OCI-LY7 (cell line): Measurements from ENCODE around the gene GAB1. TPM values are rescaled to one million over a fixed set of nuclear protein-coding genes. Genes with fewer than 3 reads are reported as not detected.

Source experiments
- BruUV-seq: library from RNA; stranded (reverse); fragments of 400-500 nt; replicated peaks from 2 replicates; lab custom pipeline; 2021; lab: Mats Ljungman, UMichigan
- CTCF ChIA-PET: fragments of 300-600 bp; sonication (Branson Sonifier 250); formaldehyde crosslinking; loops from one replicate; lab custom pipeline; 2022; ENCODE audit warnings: antibody characterized with exemption; ENCODE audit not compliant: unreplicated experiment; lab: Charles Lee
- POLR2A ChIA-PET: fragments of 300-600 bp; sonication (Branson Sonifier 250); formaldehyde crosslinking; loops from one replicate; lab custom pipeline; 2022; ENCODE audit warnings: antibody characterized with exemption; lab: Charles Lee
- DNase-seq: peaks from one replicate; pipeline ENCODE4 v3.0.0-alpha.2; 2015; ENCODE audit warnings: low spot score
- H2AFZ ChIP-seq: fragments of 200-600 bp; sonication (generic), shearing (Covaris generic); 2 replicates; pipeline ENCODE4 v1.6.1; 2014; ENCODE audit warnings: mild to moderate bottlenecking, antibody characterized with exemption, low read length, moderate library complexity
- H3K27ac ChIP-seq: fragments of 200-600 bp; sonication (generic); 2 replicates; pipeline ENCODE4 v1.5.1; 2014; ENCODE audit warnings: mixed run types, low read depth, mild to moderate bottlenecking, moderate library complexity, low read length, inconsistent platforms; ENCODE audit not compliant: poor library complexity, severe bottlenecking
- H3K36me3 ChIP-seq: fragments of 200-600 bp; sonication (generic); 2 replicates; pipeline ENCODE4 v1.6.1; 2014; ENCODE audit warnings: mild to moderate bottlenecking, antibody characterized with exemption, low read length, moderate library complexity, mixed read lengths; ENCODE audit not compliant: insufficient read depth
- H3K4me1 ChIP-seq: fragments of 200-600 bp; sonication (generic); 2 replicates; pipeline ENCODE4 v1.5.1; 2014; ENCODE audit warnings: mild to moderate bottlenecking, low read length; ENCODE audit not compliant: insufficient read depth, poor library complexity, severe bottlenecking
- H3K4me2 ChIP-seq: fragments of 200-600 bp; sonication (generic); 2 replicates; pipeline ENCODE4 v1.6.1; 2014; ENCODE audit warnings: mild to moderate bottlenecking, low read length
- H3K4me3 ChIP-seq: fragments of 200-600 bp; sonication (generic); 2 replicates; pipeline ENCODE4 v1.5.1; 2014; ENCODE audit warnings: mild to moderate bottlenecking, low read depth, low read length; ENCODE audit not compliant: poor library complexity, severe bottlenecking
- H3K79me2 ChIP-seq: fragments of 200-600 bp; sonication (generic); 2 replicates; pipeline ENCODE4 v1.6.1; 2016; ENCODE audit warnings: low read depth, mild to moderate bottlenecking, low read length, moderate library complexity, mixed read lengths; ENCODE audit not compliant: insufficient read depth
- H3K9me2 ChIP-seq: fragments of 200-600 bp; sonication (generic); 2 replicates; pipeline ENCODE4 v1.6.1; 2016; ENCODE audit warnings: mild to moderate bottlenecking, low read length, mixed read lengths; ENCODE audit not compliant: insufficient read depth
- H3K9me3 ChIP-seq: fragments of 200-600 bp; sonication (generic); 2 replicates; pipeline ENCODE4 v1.6.1; 2014; ENCODE audit warnings: mild to moderate bottlenecking, mixed run types, low read length, mixed read lengths
- H4K20me1 ChIP-seq: fragments of 200-600 bp; sonication (generic); 2 replicates; pipeline ENCODE4 v1.6.1; 2014; ENCODE audit warnings: mild to moderate bottlenecking, antibody characterized with exemption, low read length, moderate library complexity, mixed read lengths; ENCODE audit not compliant: insufficient read depth
- EZH2phosphoT487 ChIP-seq: fragments of 200-600 bp; sonication (generic); IDR thresholded peaks from 2 replicates; pipeline ENCODE4 v1.6.1; 2018; ENCODE audit warnings: low read depth, borderline replicate concordance, mild to moderate bottlenecking, mixed run types, antibody characterized with exemption, low read length, moderate library complexity, mixed read lengths
- intact Hi-C: fragments of 100-400 bp; cut with micrococcal nuclease; formaldehyde crosslinking; loops from one replicate; pipeline ENCODE4 v1.10.0; 2022; ENCODE audit not compliant: unreplicated experiment
- total RNA-seq, 2 experiments: library from RNA; depleted of rRNA in 1 of 2; stranded (reverse); fragments of >200 nt in 1 of 2; shearing (Covaris generic) in 1 of 2; gene quantifications; 2 replicates each; pipeline ENCODE4 v1.2.3, GENCODE V29; 2014 to 2022
- TF ChIP-seq, protein P1 (sequence below): fragments of 200-600 bp; sonication (generic); conservative IDR thresholded peaks from 2 replicates; pipeline ENCODE4 v1.5.1; 2014; ENCODE audit warnings: mild to moderate bottlenecking, antibody characterized with exemption, low read length, moderate library complexity, mixed read lengths

The GAB1 gene
- total RNA-seq, 2 experiments from 2014 or later: 42.6 to 99.3 TPM

DNA sequence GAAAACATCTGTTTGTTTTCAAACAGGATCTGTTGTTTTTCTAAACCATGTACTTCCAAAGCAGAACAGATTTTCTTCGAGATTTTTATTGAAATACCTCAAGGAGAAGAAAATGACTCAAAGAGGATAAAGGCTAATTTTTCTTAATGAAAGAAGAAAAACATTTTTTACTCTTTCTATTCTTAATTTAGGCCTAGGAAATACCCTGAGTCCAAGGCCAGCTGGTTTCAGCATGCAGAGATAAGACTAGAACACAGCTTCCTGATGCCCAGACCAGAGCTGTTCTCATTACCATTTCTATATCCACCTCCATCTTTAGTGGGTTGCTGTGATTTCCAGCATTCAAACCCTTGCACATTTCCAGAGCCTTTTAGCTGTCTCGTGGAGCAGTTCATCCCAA lies 18.3 kb downstream of the GAB1 start:
- Histone ChIP-seq H4K20me1 (no peaks in the 10 kb centered on the region), H3K9me3 (no peaks in the 10 kb centered on the region), H3K9me2 (no peaks in the 10 kb centered on the region), H3K79me2 (peaks cover 93% of the 10 kb centered on the region), H3K4me1 (peaks cover 91% of the 10 kb centered on the region), H3K27ac (peak overlapping the region; percentile 98), H3K4me2 (peak overlapping the region; percentile 88), H2AFZ (peak overlapping the region; percentile 40; the same call in 1 of the 2 replicates), H3K4me3 (peak overlapping the region; percentile 51), H3K36me3 (no peaks in the 10 kb centered on the region)
- DNase-seq: peak; percentile 69
- POLR2A ChIA-PET: interaction anchor here (0.6 to 10.2 kb wide), 8 partner anchors 14 to 78 kb away, joined by 3 to 236 read pairs (median 36); partner anchors contain the start of gene GAB1
- BruUV-seq: no TSS peak
- intact Hi-C loops: loop anchor here (5.0 kb wide), 1 partner anchor 168 kb away; no protein-coding TSS in a partner anchor
- TF ChIP-seq, protein P1, sequence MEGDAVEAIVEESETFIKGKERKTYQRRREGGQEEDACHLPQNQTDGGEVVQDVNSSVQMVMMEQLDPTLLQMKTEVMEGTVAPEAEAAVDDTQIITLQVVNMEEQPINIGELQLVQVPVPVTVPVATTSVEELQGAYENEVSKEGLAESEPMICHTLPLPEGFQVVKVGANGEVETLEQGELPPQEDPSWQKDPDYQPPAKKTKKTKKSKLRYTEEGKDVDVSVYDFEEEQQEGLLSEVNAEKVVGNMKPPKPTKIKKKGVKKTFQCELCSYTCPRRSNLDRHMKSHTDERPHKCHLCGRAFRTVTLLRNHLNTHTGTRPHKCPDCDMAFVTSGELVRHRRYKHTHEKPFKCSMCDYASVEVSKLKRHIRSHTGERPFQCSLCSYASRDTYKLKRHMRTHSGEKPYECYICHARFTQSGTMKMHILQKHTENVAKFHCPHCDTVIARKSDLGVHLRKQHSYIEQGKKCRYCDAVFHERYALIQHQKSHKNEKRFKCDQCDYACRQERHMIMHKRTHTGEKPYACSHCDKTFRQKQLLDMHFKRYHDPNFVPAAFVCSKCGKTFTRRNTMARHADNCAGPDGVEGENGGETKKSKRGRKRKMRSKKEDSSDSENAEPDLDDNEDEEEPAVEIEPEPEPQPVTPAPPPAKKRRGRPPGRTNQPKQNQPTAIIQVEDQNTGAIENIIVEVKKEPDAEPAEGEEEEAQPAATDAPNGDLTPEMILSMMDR: no peak
- TF ChIP-seq EZH2phosphoT487: no peak
- CTCF ChIA-PET: interaction anchor here (3.8 kb wide), 1 partner anchor 18 kb away, joined by 13 read pairs; the partner anchor contains the start of gene GAB1

DNA sequence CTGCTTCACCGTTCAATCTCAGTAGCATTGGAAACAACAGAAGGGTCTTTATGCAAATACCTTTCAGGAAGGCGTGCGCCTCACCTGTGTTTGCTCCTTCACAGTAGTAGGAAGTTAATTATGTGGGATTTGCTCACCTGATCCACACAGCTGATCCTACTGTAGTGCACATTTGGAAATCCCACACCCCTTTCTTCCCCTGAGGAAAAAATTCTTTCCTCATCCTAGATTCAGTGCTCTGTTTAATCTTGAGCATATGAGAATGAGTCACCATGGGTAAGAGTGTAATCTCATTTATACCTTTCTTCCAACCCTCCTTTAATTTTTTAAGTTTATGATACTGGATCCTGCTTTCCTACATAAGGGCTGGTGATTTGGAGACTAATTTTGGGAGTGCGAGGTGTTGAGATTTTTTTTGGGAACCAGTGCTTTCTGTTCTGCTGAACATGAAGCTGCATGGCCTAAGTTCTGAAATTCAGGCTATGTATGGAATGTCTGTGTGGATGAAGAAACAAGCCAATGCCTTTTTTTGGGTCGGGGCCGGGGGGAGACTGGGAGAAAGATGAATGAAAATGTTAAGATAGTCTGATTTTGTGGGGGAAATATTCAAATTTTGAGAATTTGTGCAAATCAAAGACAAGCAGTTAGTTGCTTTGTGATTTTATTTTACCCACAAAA lies 19.0 kb downstream of the GAB1 start:
- Histone ChIP-seq H3K9me3 (no peaks in the 10 kb centered on the region), H2AFZ (peak overlapping the region; percentile 40; the same call in 1 of the 2 replicates), H3K79me2 (peaks cover 99% of the 10 kb centered on the region), H3K4me1 (peaks cover 98% of the 10 kb centered on the region), H3K4me3 (peak overlapping the region; percentile 51), H4K20me1 (no peaks in the 10 kb centered on the region), H3K4me2 (peak overlapping the region; percentile 88), H3K36me3 (no peaks in the 10 kb centered on the region), H3K27ac (peak overlapping the region; percentile 98), H3K9me2 (no peaks in the 10 kb centered on the region)
- TF ChIP-seq, protein P1: no peak
- no peak for TF ChIP-seq EZH2phosphoT487
- no TSS peak for BruUV-seq
- POLR2A ChIA-PET: interaction anchor here (0.8 to 10.2 kb wide), 6 partner anchors 15 to 77 kb away, joined by 3 to 236 read pairs (median 96); partner anchors contain the start of gene GAB1
- peak; percentile 39 for DNase-seq
- CTCF ChIA-PET: interaction anchor here (3.8 kb wide), 1 partner anchor 18 kb away, joined by 13 read pairs; the partner anchor contains the start of gene GAB1
- intact Hi-C loops: loop anchor here (5.0 kb wide), 1 partner anchor 168 kb away; no protein-coding TSS in a partner anchor
